SIG-M5 (cell line): ENCODE data around the gene SMYD5.
"Not testable (repeated sequence)": the region's sequence is repeated elsewhere in the genome, so short reads cannot be mapped to it uniquely, and the experiment has no call there.

Source experiments
- DNase-seq: peaks from one replicate; lab custom pipeline; 2025; lab: John Stamatoyannopoulos, UW

SMYD5 gene

GRCh38 chr2:73214120-73215035 is at the start of gene SMYD5:
Gene SMYD5 (plus strand): TSS chr2:73214245. CDS start chr2:73214267, 22 bp downstream.
- DNase-seq: peak; percentile 35

GRCh38 chr2:73165978-73166377 is 48.1 kb upstream of the SMYD5 start:
- DNase-seq: not testable (repeated sequence)

GRCh38 chr2:73166813-73167212 is 47.2 kb upstream of the SMYD5 start:
- DNase-seq: not testable (repeated sequence)

GRCh38 chr2:73168348-73168747 is 45.7 kb upstream of the SMYD5 start:
- not testable (repeated sequence) for DNase-seq

GRCh38 chr2:73170341-73170740 is 43.7 kb upstream of the SMYD5 start:
- not testable (repeated sequence) for DNase-seq

GRCh38 chr2:73172963-73173362 is 41.1 kb upstream of the SMYD5 start:
- DNase-seq: no peak

- no peak for DNase-seq
Measured at GRCh38 chr2:73173781-73174180, 40.3 kb upstream of the SMYD5 start.

GRCh38 chr2:73174244-73174643 is 39.8 kb upstream of the SMYD5 start:
- DNase-seq: no peak

- DNase-seq: no peak
Measured at GRCh38 chr2:73174941-73175662, 38.9 kb upstream of the SMYD5 start.

GRCh38 chr2:73175663-73176204 is 38.3 kb upstream of the SMYD5 start:
- DNase-seq: no peak

- no peak for DNase-seq
Measured at GRCh38 chr2:73176205-73176880, 37.7 kb upstream of the SMYD5 start.

GRCh38 chr2:73176881-73177644 is 37.0 kb upstream of the SMYD5 start:
- no peak for DNase-seq

- DNase-seq: no peak
Measured at GRCh38 chr2:73177645-73178255, 36.3 kb upstream of the SMYD5 start.

- DNase-seq: no peak
Measured at GRCh38 chr2:73185965-73186364, 28.1 kb upstream of the SMYD5 start.

GRCh38 chr2:73187549-73187948 is 26.5 kb upstream of the SMYD5 start:
- no peak for DNase-seq

DNA sequence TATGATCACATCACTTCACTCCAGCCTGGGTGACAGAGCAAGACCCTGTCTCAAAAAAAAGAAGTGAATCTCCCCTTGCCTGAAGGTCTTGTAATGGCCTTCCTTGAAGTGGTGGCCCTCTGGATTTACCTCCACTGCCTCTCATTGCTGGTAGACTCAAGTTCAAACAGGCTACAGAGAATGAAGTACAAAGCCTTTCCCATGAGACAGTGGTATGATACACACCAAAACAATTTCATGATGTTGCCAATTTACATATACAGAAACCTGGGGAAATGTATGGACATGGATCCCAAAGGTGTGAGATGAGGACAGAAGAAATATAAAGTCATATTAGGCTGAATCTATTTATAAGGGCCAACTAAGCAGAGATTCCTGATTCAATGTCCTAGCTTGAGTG is 16.5 kb upstream of the SMYD5 start:
- DNase-seq: no peak

- DNase-seq: not testable (repeated sequence)
Measured at GRCh38 chr2:73200281-73200680, 13.8 kb upstream of the SMYD5 start.

DNA sequence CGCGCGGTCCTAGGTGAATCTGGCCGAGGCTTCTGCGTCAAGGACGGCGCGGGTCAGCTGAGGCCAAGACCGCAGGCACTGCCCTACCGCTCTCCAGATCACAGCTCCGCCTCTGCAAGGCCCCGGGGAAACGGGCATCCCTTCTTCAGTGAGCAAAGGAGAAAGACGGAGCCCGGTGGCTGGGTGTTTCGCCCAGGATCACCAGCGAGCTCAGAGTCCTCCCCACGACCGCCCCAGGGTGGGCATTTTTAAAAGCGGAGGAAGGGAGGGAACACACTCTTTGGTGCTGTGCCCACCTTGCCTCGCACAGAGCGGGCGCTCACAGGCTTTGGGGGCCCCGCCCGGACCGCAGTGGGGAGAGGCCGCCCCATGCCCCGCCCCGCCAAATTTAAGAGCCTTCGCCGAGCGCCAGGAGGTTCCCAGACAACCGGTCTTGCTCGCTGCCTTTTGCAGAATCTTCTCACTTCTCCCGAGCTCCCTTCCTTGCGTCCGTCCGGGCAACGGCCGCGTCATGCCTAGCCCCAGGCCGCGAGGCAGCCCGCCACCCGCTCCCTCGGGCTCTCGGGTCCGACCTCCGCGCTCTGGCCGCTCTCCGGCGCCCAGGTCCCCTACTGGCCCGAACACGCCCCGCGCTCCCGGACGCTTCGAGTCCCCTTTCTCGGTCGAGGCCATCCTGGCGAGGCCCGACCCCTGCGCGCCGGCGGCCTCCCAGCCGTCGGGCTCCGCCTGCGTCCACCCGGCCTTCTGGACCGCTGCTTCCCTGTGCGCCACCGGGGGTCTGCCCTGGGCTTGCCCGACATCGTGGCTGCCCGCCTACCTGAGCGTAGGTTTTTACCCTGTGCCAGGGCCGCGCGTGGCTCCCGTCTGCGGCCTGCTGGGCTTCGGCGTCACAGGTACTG is 11.6 kb upstream of the SMYD5 start, which contains the start of gene NOTO:
NOTO (plus strand) TSS at position 419 of the 899 bp plus-strand sequence; CDS start at position 512, 93 bp downstream.
- DNase-seq: no peak

- no peak for DNase-seq
Measured at GRCh38 chr2:73203055-73203681, 10.9 kb upstream of the SMYD5 start.
